ENCODE results near the gene CLEC18A.
"Not testable (repeated sequence)": the region's sequence is repeated elsewhere in the genome, so short reads cannot be mapped to it uniquely, and the experiment has no call there.

The CLEC18A gene

GRCh38 chr16:69952572-69953355, 1.6 kb downstream of the CLEC18A start:
- H3K4me1 ChIP-seq; H4K20me1 ChIP-seq; H3K27me3 ChIP-seq; H3K36me3 ChIP-seq; H3K27ac ChIP-seq; H3K4me2 ChIP-seq; H3K9me3 ChIP-seq (replicated peaks in 1 of 11); H3K9ac ChIP-seq; H3K4me3 ChIP-seq: not testable (repeated sequence)

GRCh38 chr16:69954241-69954640, 3.1 kb downstream of the CLEC18A start:
- not testable (repeated sequence) for H3K9ac ChIP-seq; H3K27me3 ChIP-seq; H3K36me3 ChIP-seq; H4K20me1 ChIP-seq; H3K27ac ChIP-seq; H3K9me3 ChIP-seq (replicated peaks in 1 of 11); H3K4me2 ChIP-seq; H3K4me1 ChIP-seq; H3K4me3 ChIP-seq

GRCh38 chr16:69963312-69963711, 12.2 kb downstream of the CLEC18A start:
- H3K4me3 ChIP-seq; H3K9me3 ChIP-seq (replicated peaks in 1 of 11); H3K4me1 ChIP-seq; H4K20me1 ChIP-seq; H3K4me2 ChIP-seq; H3K36me3 ChIP-seq; H3K9ac ChIP-seq; H3K27ac ChIP-seq: not testable (repeated sequence)
- H3K27me3 ChIP-seq, result peaks cover 6 to 20% (median 16%) of the 10 kb centered on the region in 11 experiments; a peak in 20 of 22 replicates

GRCh38 chr16:69964960-69965660, 14.0 kb downstream of the CLEC18A start:
- H4K20me1 ChIP-seq; H3K4me2 ChIP-seq; H3K36me3 ChIP-seq; H3K9ac ChIP-seq; H3K9me3 ChIP-seq (replicated peaks in 1 of 11); H3K4me1 ChIP-seq; H3K4me3 ChIP-seq; H3K27ac ChIP-seq: not testable (repeated sequence)
- H3K27me3 ChIP-seq, result peaks cover 6 to 20% (median 16%) of the 10 kb centered on the region in 11 experiments; a peak in 20 of 22 replicates

GRCh38 chr16:69965661-69966054, 14.5 kb downstream of the CLEC18A start:
- H3K4me3 ChIP-seq, H3K36me3 ChIP-seq, H3K27ac ChIP-seq: not testable (repeated sequence)

GRCh38 chr16:69967688-69968087, 16.6 kb downstream of the CLEC18A start:
- H3K27ac ChIP-seq; H3K36me3 ChIP-seq; H3K9me3 ChIP-seq (replicated peaks in 1 of 11); H3K9ac ChIP-seq; H3K4me3 ChIP-seq; H4K20me1 ChIP-seq; H3K4me1 ChIP-seq; H3K4me2 ChIP-seq: not testable (repeated sequence)
- H3K27me3 ChIP-seq, result peaks cover 6 to 20% (median 16%) of the 10 kb centered on the region in 11 experiments; a peak in 20 of 22 replicates

More at GRCh38 chr16:69965661-69966054, 14.5 kb downstream of the CLEC18A start:
- not testable (repeated sequence) for H3K4me2 ChIP-seq; H3K9ac ChIP-seq; H4K20me1 ChIP-seq; H3K4me1 ChIP-seq; H3K9me3 ChIP-seq (replicated peaks in 1 of 11)
- H3K27me3 ChIP-seq, result peaks cover 6 to 20% (median 16%) of the 10 kb centered on the region in 11 experiments; a peak in 20 of 22 replicates

GRCh38 chr16:69968125-69968524, 17.0 kb downstream of the CLEC18A start:
- H3K9me3 ChIP-seq (replicated peaks in 1 of 11); H3K36me3 ChIP-seq; H3K9ac ChIP-seq; H3K4me2 ChIP-seq; H3K27ac ChIP-seq; H4K20me1 ChIP-seq; H3K4me1 ChIP-seq; H3K4me3 ChIP-seq: not testable (repeated sequence)
- H3K27me3 ChIP-seq, result peaks cover 6 to 20% (median 16%) of the 10 kb centered on the region in 11 experiments; a peak in 20 of 22 replicates

- H3K4me3 ChIP-seq; H3K36me3 ChIP-seq; H3K4me2 ChIP-seq; H3K27ac ChIP-seq; H3K9ac ChIP-seq; H3K9me3 ChIP-seq (replicated peaks in 1 of 11); H3K4me1 ChIP-seq; H4K20me1 ChIP-seq: not testable (repeated sequence)
- H3K27me3 ChIP-seq, result peaks cover 6 to 19% (median 16%) of the 10 kb centered on the region in 11 experiments; a peak in 20 of 22 replicates
Observed at GRCh38 chr16:69969657-69970056, 18.5 kb downstream of the CLEC18A start.

GRCh38 chr16:69972120-69972519, 21.0 kb downstream of the CLEC18A start:
- H4K20me1 ChIP-seq; H3K4me3 ChIP-seq; H3K27me3 ChIP-seq; H3K27ac ChIP-seq; H3K9ac ChIP-seq; H3K36me3 ChIP-seq; H3K9me3 ChIP-seq (replicated peaks in 1 of 11); H3K4me2 ChIP-seq; H3K4me1 ChIP-seq: not testable (repeated sequence)

- H3K9me3 ChIP-seq (replicated peaks in 1 of 11); H4K20me1 ChIP-seq; H3K9ac ChIP-seq; H3K4me3 ChIP-seq; H3K27ac ChIP-seq; H3K4me2 ChIP-seq; H3K36me3 ChIP-seq; H3K4me1 ChIP-seq; H3K27me3 ChIP-seq: not testable (repeated sequence)
Observed at GRCh38 chr16:69972935-69973334, 21.8 kb downstream of the CLEC18A start.

GRCh38 chr16:69985196-69985595, 34.1 kb downstream of the CLEC18A start:
- H3K9ac ChIP-seq; H3K27me3 ChIP-seq; H3K4me3 ChIP-seq; H3K4me2 ChIP-seq; H4K20me1 ChIP-seq; H3K9me3 ChIP-seq (replicated peaks in 1 of 11); H3K4me1 ChIP-seq; H3K27ac ChIP-seq: not testable (repeated sequence)
- peaks cover 0 to 17% (median 3%) of the 10 kb centered on the region in 11 experiments; a peak in 7 of 22 replicates for H3K36me3 ChIP-seq

- not testable (repeated sequence) for H3K4me2 ChIP-seq; H3K27ac ChIP-seq; H4K20me1 ChIP-seq; H3K9ac ChIP-seq; H3K27me3 ChIP-seq; H3K9me3 ChIP-seq (replicated peaks in 1 of 11); H3K4me1 ChIP-seq; H3K4me3 ChIP-seq
- peaks cover 0 to 25% (median 10%) of the 10 kb centered on the region in 11 experiments; a peak in 14 of 22 replicates for H3K36me3 ChIP-seq
Observed at GRCh38 chr16:69997956-69998355, 46.8 kb downstream of the CLEC18A start.

- H3K36me3 ChIP-seq, result peaks cover 0 to 29% (median 8%) of the 10 kb centered on the region in 11 experiments; a peak in 14 of 22 replicates
- not testable (repeated sequence) for H3K27ac ChIP-seq; H3K4me3 ChIP-seq; H3K9me3 ChIP-seq (replicated peaks in 1 of 11); H3K27me3 ChIP-seq; H3K9ac ChIP-seq; H4K20me1 ChIP-seq; H3K4me2 ChIP-seq; H3K4me1 ChIP-seq
Observed at GRCh38 chr16:69999801-70000200, 48.7 kb downstream of the CLEC18A start.

GRCh38 chr16:70003511-70003910, 52.4 kb downstream of the CLEC18A start:
- H3K36me3 ChIP-seq, result peaks cover 0 to 28% (median 6%) of the 10 kb centered on the region in 11 experiments; a peak in 5 of 22 replicates

More at GRCh38 chr16:70003511-70003910, 52.4 kb downstream of the CLEC18A start:
- H3K9ac ChIP-seq; H4K20me1 ChIP-seq; H3K9me3 ChIP-seq (replicated peaks in 1 of 11); H3K4me1 ChIP-seq; H3K27me3 ChIP-seq; H3K4me3 ChIP-seq; H3K27ac ChIP-seq; H3K4me2 ChIP-seq: not testable (repeated sequence)

Data from BLaER1 treated with 17β-estradiol and CSF1 and Interleukin-3, amounts not matched to agents 10 nM and 100 nM (cell line).